B cell (primary cell): ENCODE measurements around the gene SERP1. TPM values are rescaled to one million over a fixed set of nuclear protein-coding genes. Genes with fewer than 3 reads are reported as not detected.

Experiments
- ATAC-seq: fragments of 200-7000 bp; cut with Tn5 transposase; one replicate; pipeline ENCODE4 v1.10.0; 2021; ENCODE audit warnings: low read depth, mild to moderate bottlenecking, moderate number of reproducible peaks, moderate library complexity
- CTCF ChIA-PET: fragments of 350-600 bp; sonication (Branson Sonifier 250); formaldehyde crosslinking; loops from one replicate; lab custom pipeline; 2021; ENCODE audit warnings: antibody characterized with exemption, inconsistent platforms; lab: Charles Lee
- POLR2A ChIA-PET: fragments of 350-600 bp; sonication (Branson Sonifier 250); formaldehyde crosslinking; loops from one replicate; lab custom pipeline; 2021; ENCODE audit warnings: antibody characterized with exemption; lab: Charles Lee
- DNase-seq: peaks from one replicate; pipeline ENCODE4 v3.0.0; 2013
- H2AFZ ChIP-seq: 2 replicates; pipeline ENCODE4 v1.6.1; 2012; ENCODE audit warnings: mild to moderate bottlenecking, low read depth, low read length; ENCODE audit not compliant: insufficient read depth, poor library complexity, severe bottlenecking
- H3K27ac ChIP-seq, 2 donors: 1 replicate in 1 of 2; 2 replicates in 1 of 2; pipeline ENCODE4 v1.5.1; 2012 to 2013; ENCODE audit warnings: low read length in 2 of 2, mild to moderate bottlenecking in 2 of 2, moderate library complexity in 1 of 2
- H3K27me3 ChIP-seq, 4 experiments: fragments of 200-600 bp in 1 of 4; sonication (generic) in 1 of 4; replicated peaks in 1 of 4; 1 replicate in 2 of 4; 2 replicates in 2 of 4; pipeline versions ENCODE4 v1.6.1 to v1.7.0; 2013 to 2016; ENCODE audit warnings: low read length in 3 of 4, mild to moderate bottlenecking in 2 of 4, mixed read lengths in 1 of 4, moderate library complexity in 1 of 4; ENCODE audit not compliant: insufficient read depth in 4 of 4, control insufficient read depth in 3 of 4; ENCODE audit errors: control extremely low read depth in 1 of 4
- H3K36me3 ChIP-seq, 2 experiments: replicated peaks in 1 of 2; 1 replicate in 1 of 2; 2 replicates in 1 of 2; pipeline versions ENCODE4 v1.6.1 to v1.7.1; 2013; ENCODE audit warnings: low read length in 1 of 2; ENCODE audit not compliant: insufficient read depth in 2 of 2, control insufficient read depth in 1 of 2; ENCODE audit errors: control extremely low read depth in 1 of 2, extremely low read depth in 1 of 2
- H3K4me1 ChIP-seq, 2 donors: fragments of 200-600 bp in 1 of 2; sonication (generic) in 1 of 2; 1 replicate in 1 of 2; 2 replicates in 1 of 2; pipeline versions ENCODE4 v1.5.1 to v1.6.1; 2013 to 2017; ENCODE audit warnings: low read length in 2 of 2; ENCODE audit not compliant: control insufficient read depth in 2 of 2, insufficient read depth in 2 of 2
- H3K4me2 ChIP-seq: replicated peaks from 2 replicates; pipeline ENCODE3; 2012; ENCODE audit warnings: mild to moderate bottlenecking, low read depth, low read length; ENCODE audit not compliant: poor library complexity, severe bottlenecking
- H3K4me3 ChIP-seq, 5 experiments: fragments of 200-600 bp in 1 of 5; sonication (generic) in 1 of 5; 1 replicate in 3 of 5; 2 replicates in 2 of 5; pipeline versions ENCODE4 v1.5.1 to v1.7.0; 2011 to 2016; ENCODE audit warnings: low read length in 4 of 5, mild to moderate bottlenecking in 4 of 5, low read depth in 2 of 5, control low read depth in 1 of 5, moderate library complexity in 1 of 5; ENCODE audit not compliant: insufficient read depth in 1 of 5; ENCODE audit errors: control extremely low read depth in 1 of 5, extremely low read depth in 1 of 5
- H3K79me2 ChIP-seq: fragments of 200-600 bp; sonication (generic); one replicate; pipeline ENCODE4 v1.6.0; 2016; ENCODE audit warnings: low read length; ENCODE audit not compliant: control insufficient read depth, insufficient read depth
- H3K9ac ChIP-seq: fragments of 200-600 bp; sonication (generic); 2 replicates; pipeline ENCODE4 v1.6.1; 2017; ENCODE audit warnings: mild to moderate bottlenecking, low read length, moderate library complexity
- H3K9me3 ChIP-seq, 3 donors: one replicate each; pipeline versions ENCODE4 v1.6.1 to v1.7.1; 2013; ENCODE audit warnings: low read length in 2 of 3; ENCODE audit not compliant: control insufficient read depth in 2 of 3, insufficient read depth in 1 of 3; ENCODE audit errors: control extremely low read depth in 1 of 3
- H4K20me1 ChIP-seq: 2 replicates; pipeline ENCODE4 v1.6.0; 2012; ENCODE audit warnings: mild to moderate bottlenecking, low read length; ENCODE audit not compliant: insufficient read depth, control insufficient read depth, poor library complexity, severe bottlenecking
- H3K27ac Mint-ChIP-seq: one replicate; pipeline ENCODE4 v1.8.0; 2021; ENCODE audit warnings: mixed read lengths
- H3K27me3 Mint-ChIP-seq: one replicate; pipeline ENCODE4 v1.8.0; 2021; ENCODE audit warnings: mixed read lengths
- H3K4me1 Mint-ChIP-seq: one replicate; pipeline ENCODE4 v1.8.0; 2021; ENCODE audit warnings: mixed read lengths
- H3K4me3 Mint-ChIP-seq: one replicate; pipeline ENCODE4 v1.8.0; 2021; ENCODE audit warnings: mixed read lengths
- H3K9me3 Mint-ChIP-seq: one replicate; pipeline ENCODE4 v1.8.0; 2022; ENCODE audit warnings: mixed read lengths; ENCODE audit not compliant: insufficient read depth
- CTCF ChIP-seq: fragments of 200-600 bp; IDR thresholded peaks from one replicate; pipeline ENCODE4 v1.8.0; 2022; ENCODE audit warnings: antibody characterized with exemption, mild to moderate bottlenecking
- EZH2 ChIP-seq: IDR thresholded peaks from 2 replicates; pipeline ENCODE4 v1.6.1; 2012; ENCODE audit warnings: borderline replicate concordance, low read depth, mild to moderate bottlenecking, moderate library complexity, low read length; ENCODE audit not compliant: insufficient read depth, poor library complexity, severe bottlenecking
- WGBS: methylation state at CpG from one replicate; pipeline ENCODE4 v1.1.5; 2013; ENCODE audit warnings: missing lambda C conversion rate; ENCODE audit not compliant: insufficient coverage; 5-methylcytosine and 5-hydroxymethylcytosine counted together
- intact Hi-C: fragments of 100-400 bp; cut with micrococcal nuclease; formaldehyde crosslinking; loops from one replicate; pipeline ENCODE4 v1.10.0; 2022
- polyA plus RNA-seq: library from polyadenylated mRNA; depleted of rRNA; stranded (reverse); fragments of >200 nt; gene quantifications from 2 replicates; pipeline ENCODE4 v1.2.3, GENCODE V29; 2012
- total RNA-seq, 2 donors: library from RNA; stranded (reverse); fragments of 120-200 nt in 1 of 2; gene quantifications; 1 replicate in 1 of 2; 2 replicates in 1 of 2; pipeline versions ENCODE4 v1.2.3 to v1.2.4, GENCODE V29; 2013 to 2022

SERP1 gene
- total and polyA plus RNA-seq, 2 donors (not counting 1 experiment from before 2014, with no cell fraction given) = 84.6 to 114 TPM

GRCh38 chr3:150540991-150541390 is 5.3 kb downstream of the SERP1 start:
- POLR2A ChIA-PET = no interaction called here
- TF ChIP-seq EZH2 (no peak), CTCF (no peak)
- peaks cover 3 to 5% of the 10 kb centered on the region in 2 experiments for H3K36me3 ChIP-seq
- Mint-ChIP-seq H3K27ac (no peak overlapping the region), H3K4me3 (no peak overlapping the region), H3K9me3 (no peaks in the 10 kb centered on the region), H3K4me1 (peaks cover 21% of the 10 kb centered on the region), H3K27me3 (no peaks in the 10 kb centered on the region)
- H2AFZ ChIP-seq = no peak overlapping the region
- H3K9ac ChIP-seq = no peak overlapping the region
- 40% methylated on average over 1 of the region's 3 CpGs for WGBS
- H3K27ac ChIP-seq = no peak overlapping the region
- no peaks in the 10 kb centered on the region for H3K9me3 ChIP-seq
- peaks cover 35% of the 10 kb centered on the region for H3K79me2 ChIP-seq
- H3K4me3 ChIP-seq = no peak overlapping the region
- ATAC-seq (no peak), DNase-seq (no peak)
- H3K4me1 ChIP-seq = peaks cover 3 to 14% of the 10 kb centered on the region in 2 donors
- H3K27me3 ChIP-seq = no peaks in the 10 kb centered on the region
- intact Hi-C loops = loop anchor here (10.0 kb wide), 1 partner anchor 726 kb away; the partner anchor contains the start of gene RNF13
- no peak overlapping the region for H3K4me2 ChIP-seq
- H4K20me1 ChIP-seq = no peaks in the 10 kb centered on the region
- CTCF ChIA-PET = interaction anchor here (1.4 kb wide), 1 partner anchor 131 kb away, joined by 3 read pairs; no protein-coding TSS in a partner anchor

GRCh38 chr3:150540297-150540696 is 6.0 kb downstream of the SERP1 start:
- DNase-seq (no peak), ATAC-seq (no peak)
- Histone ChIP-seq H3K9ac (no peak overlapping the region), H2AFZ (no peak overlapping the region), H3K4me2 (no peak overlapping the region), H3K4me3 (no peak overlapping the region), H3K27ac (no peak overlapping the region), H3K79me2 (peaks cover 28% of the 10 kb centered on the region), H3K9me3 (no peaks in the 10 kb centered on the region), H3K36me3 (peaks cover 3 to 5% of the 10 kb centered on the region in 2 experiments), H3K4me1 (peaks cover under 1 to 12% of the 10 kb centered on the region in 2 donors), H4K20me1 (no peaks in the 10 kb centered on the region), H3K27me3 (no peaks in the 10 kb centered on the region)
- POLR2A ChIA-PET = no interaction called here
- no peaks in the 10 kb centered on the region for H3K9me3 Mint-ChIP-seq
- H3K4me1 Mint-ChIP-seq = peaks cover 16% of the 10 kb centered on the region
- no peak overlapping the region for H3K4me3 Mint-ChIP-seq
- no peak overlapping the region for H3K27ac Mint-ChIP-seq
- WGBS = 100% methylated on average over 1 of the region's 2 CpGs
- no peaks in the 10 kb centered on the region for H3K27me3 Mint-ChIP-seq
- intact Hi-C loops = loop anchor here (10.0 kb wide), 1 partner anchor 725 kb away; the partner anchor contains the start of gene RNF13
- TF ChIP-seq EZH2 = no peak
- TF ChIP-seq CTCF = no peak
- CTCF ChIA-PET = no interaction called here
